Measurements from ENCODE around the gene PDZRN4. TPM values are rescaled to one million over a fixed set of nuclear protein-coding genes. Genes with fewer than 3 reads are reported as not detected.

Gene PDZRN4
- total and polyA plus RNA-seq, 2 experiments from 2014 or later: 0.90 TPM; not detected in 1

- peaks cover 5% of the 10 kb centered on the region; the same call in 2 of the 3 replicates for H3K36me3 Mint-ChIP-seq (ENCODE audit: low read depth)
- Histone ChIP-seq H3K4me3 (no peak overlapping the region), H3K4me2 (no peak overlapping the region)
These were observed 36.3 kb upstream of the PDZRN4 start for GRCh38 chr12:41151793-41152192.

More at GRCh38 chr12:41151793-41152192, 36.3 kb upstream of the PDZRN4 start:
- H3K36me3 ChIP-seq (ENCODE audit: insufficient read depth): no peaks in the 10 kb centered on the region
- no peak overlapping the region for H3K27ac Mint-ChIP-seq
- H3K9me3 Mint-ChIP-seq: peaks cover 21% of the 10 kb centered on the region
- DNase-seq (ENCODE audit: low spot score) (no peak), ATAC-seq (no peak)
- H3K9me2 ChIP-seq (ENCODE audit: insufficient read depth): 0 out of 2 replicates have a peak, but pooled peaks cover 7% of the 10 kb centered on the region
- H2AFZ ChIP-seq: no peak overlapping the region
- no peaks in the 10 kb centered on the region for H4K20me1 ChIP-seq (replicated peaks; ENCODE audit: insufficient read depth)
- H3K27me3 Mint-ChIP-seq (ENCODE audit: insufficient read depth, low read depth, poor library complexity): no peaks in the 10 kb centered on the region
- H3K4me1 ChIP-seq (ENCODE audit: insufficient read depth): no peaks in the 10 kb centered on the region
- TF ChIP-seq ZNF462 (CRISPR knock-in tag; IDR thresholded peaks at IDR 0.05) (no peak), CTCF (conservative IDR thresholded peaks at IDR 0.05; ENCODE audit: low read depth in 2 of 2) (no peak), EZH2phosphoT487 (IDR thresholded peaks at IDR 0.05; ENCODE audit: unreplicated experiment) (no peak), REST (IDR thresholded peaks at IDR 0.05; ENCODE audit: unreplicated experiment) (no peak), POLR2AphosphoS5 (IDR thresholded peaks at IDR 0.05; ENCODE audit: low read depth) (no peak), CREB1 (CRISPR knock-in tag; IDR thresholded peaks at IDR 0.05; ENCODE audit: low read depth) (no peak), NANOG (IDR thresholded peaks at IDR 0.05; ENCODE audit: borderline replicate concordance) (no peak), ZNF114 (CRISPR knock-in tag; IDR thresholded peaks at IDR 0.05) (no peak), STAT1 (IDR thresholded peaks at IDR 0.05; ENCODE audit: unreplicated experiment) (no peak), JUNB (IDR thresholded peaks at IDR 0.05; ENCODE audit: unreplicated experiment) (no peak), ZNF331 (CRISPR knock-in tag; IDR thresholded peaks at IDR 0.05; ENCODE audit: low read depth) (no peak), ETS1 (IDR thresholded peaks at IDR 0.05) (no peak), EZH2 (IDR thresholded peaks at IDR 0.05; ENCODE audit: low read depth, unreplicated experiment) (no peak)
- no peaks in the 10 kb centered on the region for H3K79me2 ChIP-seq (replicated peaks; ENCODE audit: insufficient read depth)
- H3K27ac ChIP-seq (ENCODE audit: low read depth): no peak overlapping the region
- no peak overlapping the region for H3K4me3 Mint-ChIP-seq
- no peaks in the 10 kb centered on the region for H3F3A ChIP-seq (replicated peaks; ENCODE audit: low read depth)
- no peaks in the 10 kb centered on the region for H3K27me3 ChIP-seq (ENCODE audit: insufficient read depth)
- no peaks in the 10 kb centered on the region for H3K4me1 Mint-ChIP-seq
